ENCODE results near the gene CPVL.
"Not testable (repeated sequence)": the region's sequence is repeated elsewhere in the genome, so short reads cannot be mapped to it uniquely, and the experiment has no call there.

CPVL gene

DNA sequence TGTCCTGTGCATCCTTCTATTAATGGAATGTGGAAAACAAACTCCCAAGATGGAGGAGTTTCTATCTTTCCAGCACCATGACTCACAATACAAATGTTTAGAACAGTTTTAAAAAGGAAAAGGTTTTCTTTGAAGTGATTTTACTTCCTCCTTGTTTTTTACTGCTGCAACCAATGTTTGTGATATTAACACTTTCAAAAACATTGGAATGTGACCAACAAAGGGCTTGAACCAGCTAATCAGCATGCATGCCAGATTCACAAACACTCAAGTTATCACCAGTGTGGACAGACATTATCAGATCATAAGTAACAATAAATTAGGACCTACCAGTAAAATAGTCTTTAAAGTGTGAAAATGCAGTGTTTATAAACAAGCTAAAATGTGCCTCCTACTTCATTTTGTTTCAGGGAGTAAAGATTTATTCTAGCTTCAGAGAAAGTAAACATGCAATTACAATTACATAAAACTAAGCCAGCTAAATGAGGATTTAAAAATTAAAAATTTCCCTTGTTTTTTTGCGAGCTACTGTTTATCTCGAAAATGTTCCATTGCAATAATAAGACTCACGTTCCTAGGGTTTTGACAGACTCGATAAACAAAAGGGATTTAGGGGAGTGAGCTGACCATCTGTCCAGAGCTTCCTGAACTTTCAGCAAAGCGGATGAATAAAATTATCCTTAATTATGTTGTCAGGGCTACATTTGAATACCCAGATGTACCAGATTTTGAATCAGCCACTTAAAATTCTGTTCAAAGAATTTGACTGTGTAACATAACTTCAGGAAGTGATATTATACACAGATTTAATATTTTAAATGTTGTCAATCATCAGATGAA is 29.8 kb downstream of the CPVL start:
- no peak for DNase-seq

DNA sequence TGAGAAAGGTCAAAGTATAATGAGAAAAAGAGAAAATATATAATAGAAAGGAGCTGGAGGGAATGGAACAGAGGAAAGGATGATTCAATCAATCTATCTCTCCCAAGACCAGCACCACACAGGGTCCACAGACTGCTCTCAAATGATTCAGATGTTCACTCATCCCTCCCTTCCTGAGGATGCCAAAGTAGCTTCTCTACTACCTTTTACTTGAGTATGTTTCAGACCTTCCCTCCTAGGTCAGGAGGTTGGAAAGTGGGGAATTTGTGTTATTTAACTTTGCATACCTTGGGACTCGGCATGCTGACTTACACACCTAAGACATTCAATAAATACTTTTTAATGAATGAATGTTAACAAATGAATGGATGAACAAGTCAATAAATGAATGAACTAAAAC is 30.6 kb downstream of the CPVL start:
- DNase-seq: no peak

DNA sequence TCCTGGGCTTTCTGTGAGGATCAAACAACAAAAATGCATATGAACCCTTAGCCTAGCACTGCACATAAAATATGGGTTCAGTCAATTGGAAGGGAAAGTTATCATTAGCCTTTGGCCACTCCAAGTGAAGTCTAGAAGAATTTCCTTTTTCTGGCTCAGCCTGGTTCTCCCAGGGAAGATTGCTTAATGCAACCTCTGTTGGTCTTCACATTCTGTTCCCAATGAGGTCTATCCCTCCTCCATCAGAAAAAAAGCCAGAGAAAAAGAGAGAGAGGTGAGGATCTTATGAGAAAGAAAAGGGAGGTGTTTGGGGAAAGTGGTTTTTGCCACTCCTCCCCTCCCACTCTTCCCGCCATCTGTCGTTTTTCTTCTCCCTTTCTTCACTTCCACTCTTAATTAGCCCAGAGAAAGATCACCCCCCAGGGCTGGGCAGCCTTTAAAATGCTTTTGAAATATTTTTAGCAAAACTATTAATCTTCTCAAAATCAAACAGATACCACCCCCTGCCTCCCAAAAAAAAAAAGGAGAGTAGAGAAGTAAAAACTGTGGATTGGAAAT is 31.1 kb downstream of the CPVL start:
- DNase-seq: no peak

DNA sequence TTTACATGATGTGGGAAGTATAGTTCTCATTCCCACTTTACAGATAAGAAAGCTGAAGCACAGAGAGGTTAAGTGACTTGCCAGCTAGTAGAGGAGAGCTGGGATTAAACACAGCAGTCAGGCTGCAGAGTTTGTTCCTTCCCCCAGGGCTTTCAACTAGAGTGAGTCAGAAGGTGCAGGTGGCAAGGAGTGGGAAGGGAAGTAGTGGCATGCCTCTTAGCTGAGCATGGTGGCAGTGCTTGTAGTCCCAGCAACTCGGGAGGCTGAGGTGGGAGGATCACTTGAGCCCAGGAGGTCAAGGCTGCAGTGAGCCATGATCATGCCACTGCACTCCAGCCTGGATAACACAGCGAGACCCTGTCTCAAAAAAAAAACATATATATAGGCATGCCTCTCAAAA is 32.1 kb downstream of the CPVL start:
- DNase-seq: not testable (repeated sequence)

DNA sequence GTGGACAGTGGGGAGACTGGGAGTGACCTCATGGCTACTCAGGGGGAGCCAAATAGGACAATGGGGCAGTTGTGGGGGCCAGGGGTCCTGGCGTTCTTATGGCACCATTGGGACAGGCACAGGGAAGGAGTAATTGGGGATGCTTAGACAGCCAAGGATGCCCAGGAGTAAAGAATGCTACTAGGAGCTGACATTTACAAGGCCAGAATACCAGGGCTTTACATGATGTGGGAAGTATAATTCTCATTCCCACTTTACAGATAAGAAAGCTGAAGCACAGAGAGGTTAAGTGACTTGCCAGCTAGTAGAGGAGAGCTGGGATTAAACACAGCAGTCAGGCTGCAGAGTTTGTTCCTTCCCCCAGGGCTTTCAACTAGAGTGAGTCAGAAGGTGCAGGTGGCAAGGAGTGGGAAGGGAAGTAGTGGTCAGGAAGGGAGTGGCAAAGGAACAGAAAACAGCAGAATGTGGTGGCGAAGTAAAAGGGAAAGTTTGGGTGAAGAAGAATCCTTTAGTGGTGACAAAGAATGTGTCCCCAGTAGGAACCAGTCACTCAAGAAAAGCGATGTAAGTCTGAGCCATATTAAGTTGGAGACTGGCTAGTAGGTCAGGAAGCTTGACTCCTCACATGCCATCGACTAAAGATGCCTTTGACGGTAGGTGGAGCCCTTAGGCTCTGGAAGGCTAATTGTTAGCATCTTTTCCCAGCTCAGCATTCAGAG is 32.8 kb downstream of the CPVL start:
- no peak for DNase-seq

DNA sequence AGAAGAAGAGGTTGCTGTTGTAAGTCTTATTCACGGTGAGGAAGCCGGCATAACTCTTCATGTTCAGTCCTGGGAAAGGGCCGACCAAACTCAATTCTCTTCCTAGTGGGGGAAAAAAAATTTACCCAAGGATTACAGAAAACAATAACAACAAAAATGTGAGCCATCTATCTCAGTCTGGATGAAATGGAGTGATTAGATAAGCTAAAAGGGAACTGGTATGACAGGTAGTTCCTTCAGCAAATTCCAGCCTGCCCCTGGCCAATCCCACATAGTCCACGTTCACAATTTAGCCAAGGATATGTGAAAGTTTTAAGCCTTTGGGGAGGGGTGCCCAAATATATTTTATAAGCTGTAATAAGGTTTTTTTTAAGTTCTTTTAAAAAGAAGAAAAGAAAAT is 33.6 kb downstream of the CPVL start:
- no peak for DNase-seq

DNA sequence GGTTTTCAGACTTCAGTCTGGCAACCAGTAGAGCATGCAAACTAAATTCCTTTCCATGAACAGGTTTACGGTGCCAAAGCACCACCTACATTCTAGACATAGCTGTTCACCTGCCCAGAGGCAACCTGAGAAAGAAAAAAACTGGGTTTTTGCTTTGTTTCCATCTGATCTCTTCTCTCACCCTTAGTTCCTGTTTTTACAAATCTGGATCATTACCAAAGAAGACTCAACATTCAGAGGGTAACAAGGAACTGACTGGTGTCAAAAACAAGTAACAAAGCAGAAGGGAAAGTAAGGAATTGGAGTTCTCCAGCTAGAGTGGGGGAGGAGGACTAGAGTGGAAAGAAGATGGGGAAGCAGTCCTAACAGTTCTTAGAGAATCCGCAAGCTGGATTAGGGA is 36.4 kb downstream of the CPVL start:
- no peak for DNase-seq

DNA sequence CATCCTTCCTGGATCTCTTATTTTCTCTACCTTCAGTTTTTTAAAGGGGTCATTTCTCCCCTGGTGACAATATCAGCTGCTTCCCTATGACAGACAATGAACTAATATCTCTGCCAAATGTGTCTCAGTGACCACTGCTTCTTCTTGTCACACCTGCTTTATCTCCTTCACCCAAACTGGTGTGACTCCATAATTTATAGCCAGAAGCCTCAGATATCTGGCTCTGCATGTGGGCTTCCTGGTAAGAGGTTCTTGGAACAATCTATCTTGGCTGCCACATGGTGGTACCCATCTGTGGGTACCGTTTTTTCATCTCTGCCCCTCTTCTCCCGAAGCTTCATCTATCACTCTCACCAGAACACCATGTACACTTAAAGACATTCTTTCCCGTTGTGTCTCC is 37.0 kb downstream of the CPVL start:
- no peak for DNase-seq

DNA sequence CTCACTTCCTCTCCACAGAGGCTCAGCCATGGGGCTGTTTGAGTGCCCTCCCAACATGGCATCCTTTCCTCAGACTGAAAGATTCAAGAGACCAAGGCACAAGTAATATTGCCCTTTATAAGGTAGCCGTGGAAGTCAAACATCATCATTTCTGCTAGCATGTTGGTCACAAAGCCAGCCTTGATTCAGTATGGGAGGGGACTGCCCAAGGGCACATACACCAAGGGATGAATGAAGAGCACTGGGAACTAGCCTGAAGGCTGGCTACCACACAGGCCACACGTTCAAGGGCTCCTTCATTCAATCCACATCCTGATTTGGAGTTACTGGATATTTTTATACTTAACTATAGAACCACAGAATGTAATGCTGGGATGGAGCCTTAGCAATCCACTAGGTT is 39.3 kb downstream of the CPVL start:
- no peak for DNase-seq

DNA sequence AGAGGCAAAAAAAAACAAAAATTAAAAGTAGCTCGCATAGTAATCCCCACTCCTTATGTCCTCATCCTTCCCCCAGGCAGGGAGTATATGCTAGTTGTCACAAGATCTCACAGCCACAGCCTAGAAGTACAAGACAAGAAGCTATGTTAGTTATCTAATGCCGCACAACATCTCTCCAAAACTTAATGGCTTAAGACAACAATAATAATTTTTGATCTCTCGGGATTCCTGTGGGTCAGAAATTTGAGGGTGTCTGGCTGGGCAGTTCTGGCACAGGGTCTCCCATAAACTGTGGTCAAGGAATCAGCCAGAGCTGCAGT is 39.7 kb downstream of the CPVL start:
- no peak for DNase-seq

DNA sequence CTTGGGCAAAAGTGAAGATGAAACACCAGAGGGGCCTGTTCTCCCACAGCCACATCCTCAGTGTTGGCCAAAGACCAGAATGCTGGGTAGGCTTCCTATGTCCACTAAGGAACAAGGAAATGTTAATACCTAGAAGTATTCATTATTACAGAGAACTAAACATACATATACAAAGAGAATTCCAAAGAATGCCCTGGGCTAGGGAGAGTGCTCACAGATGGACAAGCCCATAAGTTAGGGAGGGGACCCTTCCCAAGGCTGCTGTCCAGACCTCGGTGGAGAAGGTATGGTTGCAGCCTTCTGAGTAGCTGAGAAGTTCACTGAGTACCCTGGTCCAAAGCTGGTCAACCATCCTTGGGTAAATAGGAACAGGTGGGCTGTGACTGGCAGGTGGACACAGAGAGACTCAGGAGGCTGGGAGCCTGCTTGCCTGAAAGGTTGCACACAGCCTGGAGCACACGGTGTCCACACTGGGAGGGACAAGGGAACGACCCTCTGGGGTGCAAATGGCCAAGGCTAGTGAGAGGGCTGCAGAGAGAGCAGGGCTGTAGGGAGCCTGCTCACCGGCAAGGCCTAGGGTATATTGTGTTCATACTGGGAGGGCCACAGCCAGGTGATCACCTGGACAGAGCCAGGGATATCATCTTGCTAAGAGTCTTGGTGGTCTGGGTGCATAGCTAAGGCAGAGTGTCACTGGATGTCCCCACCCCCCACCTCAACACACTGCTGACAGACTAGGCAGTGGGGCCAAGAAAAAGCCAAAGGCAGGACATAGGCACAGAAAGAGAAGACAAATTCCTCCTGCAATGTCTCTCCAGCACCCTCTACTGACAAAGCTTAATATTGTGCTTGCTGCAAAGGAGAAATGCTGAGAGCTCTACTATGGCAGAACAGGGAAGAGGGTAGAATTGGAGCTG is 40.3 kb downstream of the CPVL start:
- no peak for DNase-seq

DNA sequence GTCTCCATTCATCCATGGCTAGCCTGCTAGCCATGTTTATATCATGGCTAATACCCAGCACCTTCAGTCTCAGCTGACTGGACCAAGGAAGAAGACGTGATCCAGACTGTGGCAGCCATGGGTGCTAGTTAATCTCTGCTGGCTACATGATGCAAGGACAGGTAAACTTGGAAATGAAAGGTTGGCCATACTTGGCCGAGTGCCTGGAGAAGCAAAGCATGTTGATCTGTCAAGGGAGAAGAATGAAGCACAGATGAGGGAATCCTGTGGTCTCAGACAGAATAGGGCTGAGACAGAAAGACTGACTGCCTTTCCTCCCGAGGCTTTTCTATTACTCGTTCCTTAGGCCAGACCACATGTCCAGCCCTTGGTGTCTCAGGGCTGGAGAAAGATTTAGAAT is 41.1 kb downstream of the CPVL start:
- DNase-seq: no peak

DNA sequence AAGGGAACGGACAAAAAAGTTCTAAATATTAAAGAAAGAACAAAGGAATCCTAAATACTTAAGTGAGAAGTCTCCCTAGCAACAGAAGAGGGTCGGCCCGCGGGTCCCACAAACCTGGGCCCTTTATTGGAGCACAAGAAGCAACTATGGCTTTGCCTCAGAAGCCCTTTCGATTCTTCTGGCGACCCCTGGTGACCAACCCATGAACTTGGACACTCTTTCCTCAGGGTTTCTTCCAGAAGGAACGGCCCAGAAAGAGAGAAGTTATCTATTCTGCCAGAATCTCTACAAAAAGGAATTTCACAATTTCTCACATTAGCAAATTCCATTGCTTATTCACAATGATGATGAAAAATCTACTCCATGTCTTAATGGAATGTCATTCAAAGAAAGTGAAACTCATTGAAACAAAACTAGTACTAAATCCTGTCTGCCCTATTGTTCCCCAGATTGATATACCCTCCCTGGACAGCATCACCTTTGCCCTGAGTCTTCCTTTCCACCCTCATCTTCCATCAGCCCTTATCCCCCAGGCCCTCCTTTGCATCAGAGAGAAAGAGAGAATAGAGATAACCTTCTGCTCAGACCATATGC is 43.7 kb downstream of the CPVL start:
- DNase-seq: peak; percentile 40

DNA sequence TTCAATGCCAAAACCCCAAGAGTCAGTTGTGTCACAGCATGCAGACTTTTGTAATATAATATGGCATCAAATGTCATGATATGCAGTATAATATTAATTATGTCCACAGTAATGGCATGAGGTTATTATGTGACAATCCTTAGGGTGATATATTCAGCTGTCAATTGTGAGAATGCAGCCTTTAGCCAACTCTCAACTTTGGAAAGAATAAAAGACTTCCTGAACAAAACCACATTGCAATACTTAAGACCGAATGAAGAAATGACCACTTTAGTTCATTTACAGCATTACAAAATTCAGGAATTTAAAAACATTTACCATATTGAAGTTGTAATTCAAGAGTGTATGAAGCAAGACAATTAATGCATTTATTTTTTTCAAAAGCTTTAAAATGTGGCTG is 45.4 kb downstream of the CPVL start:
- DNase-seq: no peak

DNA sequence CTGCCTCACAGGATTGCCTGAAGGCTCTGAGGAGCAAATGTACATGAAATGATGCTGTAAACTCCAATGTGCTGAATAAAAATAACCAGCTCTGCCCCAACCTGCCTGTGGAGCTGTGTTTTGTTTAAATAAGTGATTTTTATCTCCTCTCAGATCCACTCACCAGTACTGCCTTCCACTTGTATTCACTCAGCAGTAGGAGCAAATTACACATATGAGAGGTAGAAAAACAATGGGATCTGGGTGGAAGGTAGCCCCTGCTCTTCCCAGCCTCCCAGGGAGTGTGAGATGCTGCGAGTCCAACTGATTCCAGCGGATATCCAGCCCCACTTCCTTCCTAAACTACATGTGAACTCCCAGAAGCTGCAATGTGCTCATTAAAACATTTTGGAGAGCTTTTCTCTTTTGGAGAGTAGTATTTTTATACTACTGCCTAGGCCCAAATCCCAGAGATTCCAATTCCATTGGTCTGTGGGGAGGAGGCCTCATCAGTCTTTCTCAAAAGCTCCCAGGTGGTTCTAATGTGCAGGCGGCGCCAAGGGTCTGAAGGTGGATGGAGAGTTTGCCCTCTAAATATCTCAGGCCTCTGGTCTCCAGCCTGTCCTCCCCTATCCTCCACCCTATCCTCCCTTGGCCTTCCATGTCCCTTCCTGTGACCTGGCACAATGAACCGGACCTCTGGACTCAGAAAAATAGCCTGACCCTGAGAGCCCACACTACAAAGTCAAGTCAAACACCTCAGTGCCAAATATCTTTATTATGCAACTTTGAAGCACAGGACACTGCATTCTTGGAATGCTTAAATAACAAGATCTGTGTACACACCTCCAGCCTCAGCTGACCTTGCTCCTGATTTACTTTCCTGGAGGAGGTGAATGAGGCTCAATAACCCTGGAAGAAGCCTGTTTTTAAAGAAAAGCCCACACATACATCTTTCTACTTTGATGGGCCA is 46.2 kb downstream of the CPVL start:
- no peak for DNase-seq

DNA sequence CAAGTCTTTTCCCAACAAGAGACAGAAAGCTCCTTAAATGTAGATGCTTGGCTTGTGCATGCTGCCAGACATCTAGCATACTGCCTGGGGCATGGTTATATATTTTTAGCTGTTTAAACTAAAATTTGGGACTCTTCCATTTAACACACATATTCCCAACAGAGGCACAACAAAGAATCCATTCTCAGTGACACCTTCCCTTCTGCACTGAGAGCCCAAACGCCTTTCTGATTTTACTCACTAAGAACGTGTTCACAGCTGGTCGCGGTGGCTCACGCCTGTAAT is 49.9 kb downstream of the CPVL start:
- no peak for DNase-seq

DNA sequence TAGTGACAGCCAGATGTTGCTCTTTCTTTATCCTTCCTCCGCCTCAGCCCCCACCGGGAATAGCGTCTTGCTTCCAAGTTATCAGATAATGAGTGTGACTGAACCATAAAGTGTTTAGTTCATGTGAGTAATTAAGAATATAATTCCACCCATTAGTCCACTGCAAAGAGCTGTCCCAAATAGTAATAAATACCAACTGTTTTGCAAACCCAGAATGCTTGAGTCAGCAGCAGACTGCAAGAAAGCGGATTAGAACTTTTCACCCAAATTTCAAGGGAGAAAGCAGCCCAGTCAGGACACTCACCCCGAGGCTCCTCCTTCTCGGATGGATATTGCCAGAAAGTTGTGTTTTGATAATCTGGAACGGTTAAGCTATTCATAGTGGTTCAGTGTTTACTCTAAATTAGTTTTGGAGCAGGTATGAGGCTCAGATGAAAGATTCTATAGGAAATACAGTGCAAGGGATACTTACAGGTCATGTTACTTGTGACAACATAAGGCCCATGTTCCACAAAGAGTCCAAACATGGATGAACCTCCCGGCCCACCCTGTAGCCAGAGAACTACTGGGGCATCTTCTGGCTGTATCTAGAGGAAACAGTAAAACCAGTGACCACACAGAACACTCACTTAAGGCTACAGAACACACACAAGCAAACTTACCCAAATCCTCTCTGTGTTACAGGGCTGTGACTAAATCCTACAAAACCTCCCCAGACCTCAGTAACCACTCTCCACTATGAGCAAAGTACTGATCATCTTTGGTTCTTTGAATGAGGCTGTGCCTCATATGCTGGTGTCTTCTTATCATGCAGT is 50.5 kb downstream of the CPVL start:
- DNase-seq: no peak

DNA sequence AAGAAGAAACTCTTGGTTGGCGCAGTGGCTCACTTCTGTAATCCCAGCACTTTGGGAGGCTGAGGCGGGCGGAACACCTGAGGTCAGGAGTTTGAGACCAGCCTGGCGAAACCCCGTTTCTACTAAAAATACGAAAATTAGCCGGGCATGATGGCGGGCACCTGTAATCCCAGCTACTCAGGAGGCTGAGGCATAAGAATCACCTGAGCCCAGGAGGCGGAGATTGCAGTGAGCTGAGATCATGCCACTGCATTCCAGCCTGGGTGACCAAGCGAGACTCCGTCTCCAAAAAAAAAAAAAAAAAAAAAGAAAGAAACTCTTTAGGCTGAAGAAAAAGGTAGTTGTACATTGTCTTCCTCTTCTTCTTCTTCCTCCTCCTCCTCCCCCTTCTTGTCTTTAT is 53.2 kb downstream of the CPVL start:
- not testable (repeated sequence) for DNase-seq

DNA sequence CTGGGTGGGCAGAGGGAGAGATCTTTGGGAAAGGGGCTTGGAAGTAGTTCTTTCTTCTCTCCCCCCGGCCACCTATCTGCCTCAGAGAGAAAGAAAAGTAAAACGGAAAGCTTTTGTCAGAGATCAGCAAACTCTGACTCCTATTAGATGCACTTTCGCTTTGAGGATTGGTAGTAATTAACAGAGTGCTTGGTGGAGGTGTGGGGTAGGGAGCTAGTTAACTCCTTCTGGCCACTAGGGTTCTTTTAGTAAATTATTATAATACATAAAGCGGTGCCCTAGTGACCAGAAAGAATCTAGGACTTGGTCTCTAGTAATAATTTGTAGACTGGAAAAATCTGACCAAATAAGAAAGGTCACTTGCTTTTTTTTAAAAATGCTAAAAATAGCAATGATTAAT is 54.6 kb downstream of the CPVL start:
- DNase-seq: no peak

DNA sequence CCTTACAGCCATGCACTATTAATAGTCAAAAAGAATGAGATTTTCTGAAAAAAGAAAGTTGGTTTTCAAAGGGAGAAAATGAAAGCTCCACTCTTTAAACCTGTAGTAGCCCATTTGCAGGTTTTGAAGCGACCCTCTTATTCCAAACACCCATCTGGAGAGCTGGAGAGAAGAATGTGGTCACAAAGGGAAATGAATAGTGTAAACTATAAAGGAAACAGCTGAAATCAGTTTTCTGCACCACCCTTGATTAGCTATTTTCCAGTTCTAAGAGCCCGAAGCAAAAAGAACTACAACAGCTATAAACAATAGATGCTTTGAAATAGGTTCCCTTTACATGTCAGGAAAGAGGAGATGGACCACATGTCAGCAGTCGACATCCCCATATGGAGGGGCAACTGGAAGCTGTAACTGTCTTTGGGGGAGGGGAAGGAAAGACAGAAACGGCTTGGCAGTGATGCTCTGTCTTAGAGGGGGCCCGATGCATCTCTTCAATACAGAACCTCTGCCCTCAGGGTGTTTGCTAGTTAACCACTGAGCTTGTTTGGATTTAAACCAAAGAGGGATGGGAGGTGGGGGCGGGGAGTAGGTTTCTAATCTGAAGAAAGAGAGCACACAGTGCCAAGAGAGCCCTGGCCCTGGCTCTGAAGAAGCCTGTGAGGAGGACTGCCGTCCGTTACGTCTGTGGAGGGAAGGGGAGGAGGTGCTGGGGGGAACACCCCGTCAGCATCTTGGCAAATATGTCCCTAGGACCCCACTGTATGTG is 55.3 kb downstream of the CPVL start:
- DNase-seq: no peak

All from activated gamma-delta T cell treated with Interleukin-2 at 50 U/mL for 16 hours (primary cell).